HG02840 (cell line): ENCODE data around the gene NAA80.
"Not testable (repeated sequence)": the region's sequence is repeated elsewhere in the genome, so short reads cannot be mapped to it uniquely, and the experiment has no call there.

Experiments
- ATAC-seq: cut with Tn5 transposase; IDR thresholded peaks from one replicate; pipeline ENCODE4 v1.9.1; 2021; ENCODE audit warnings: mild to moderate bottlenecking, moderate library complexity, moderate number of reproducible peaks; ENCODE audit not compliant: unreplicated experiment, low FRiP score

Gene NAA80

GRCh38 chr3:50293079-50293801 is 6.0 kb downstream of the NAA80 start:
- no peak for ATAC-seq

DNA sequence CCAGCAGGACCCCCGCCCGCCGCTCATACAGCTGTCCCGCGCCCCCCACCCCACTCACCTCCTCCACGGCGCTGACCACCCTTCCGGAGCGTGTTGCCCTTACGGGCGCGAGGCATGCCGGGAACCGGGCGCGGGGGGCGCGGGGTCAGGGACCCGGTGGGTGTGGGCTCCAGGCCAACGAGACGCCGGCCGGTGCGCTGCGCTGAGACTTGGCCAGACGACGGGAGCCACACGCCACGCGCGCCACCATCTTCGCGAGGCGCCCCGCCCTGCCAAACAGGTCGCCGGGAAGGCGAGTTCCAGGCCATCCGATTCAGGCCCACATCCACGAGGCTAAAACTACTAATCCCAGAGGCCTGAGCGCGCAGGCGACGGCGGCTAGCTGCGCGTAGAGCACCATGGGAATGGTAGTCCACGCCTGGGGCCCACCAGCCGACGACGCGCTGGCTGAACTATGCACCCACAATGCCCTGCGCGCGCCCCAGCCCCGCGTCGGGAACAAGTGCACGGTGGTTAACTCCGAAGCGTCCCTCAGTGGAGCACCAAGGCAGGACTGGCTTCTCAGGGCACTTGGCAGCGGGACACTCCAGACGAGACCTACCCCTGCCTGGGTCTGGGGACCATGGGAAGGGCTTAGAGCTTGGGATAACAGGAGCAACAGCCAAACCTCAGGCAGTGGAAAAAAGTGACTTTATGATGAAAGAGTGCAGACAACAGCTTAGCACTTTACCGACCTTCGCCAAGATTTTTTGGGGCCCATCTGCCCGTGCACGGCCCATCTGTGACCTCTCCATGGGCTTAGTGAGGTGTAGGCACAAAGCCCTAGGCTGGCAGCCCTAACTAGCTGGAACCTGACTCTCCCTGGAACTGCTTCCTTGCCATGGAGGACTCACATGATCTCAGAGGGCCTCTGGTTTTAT is 6.8 kb downstream of the NAA80 start, which contains the start of gene IFRD2:
IFRD2 (minus strand) TSS at position 271 of the 920 bp plus-strand sequence; CDS start at position 116, 155 bp downstream.
- peak; percentile 89 for ATAC-seq

GRCh38 chr3:50290161-50290641 is 9.0 kb downstream of the NAA80 start:
- ATAC-seq: no peak

DNA sequence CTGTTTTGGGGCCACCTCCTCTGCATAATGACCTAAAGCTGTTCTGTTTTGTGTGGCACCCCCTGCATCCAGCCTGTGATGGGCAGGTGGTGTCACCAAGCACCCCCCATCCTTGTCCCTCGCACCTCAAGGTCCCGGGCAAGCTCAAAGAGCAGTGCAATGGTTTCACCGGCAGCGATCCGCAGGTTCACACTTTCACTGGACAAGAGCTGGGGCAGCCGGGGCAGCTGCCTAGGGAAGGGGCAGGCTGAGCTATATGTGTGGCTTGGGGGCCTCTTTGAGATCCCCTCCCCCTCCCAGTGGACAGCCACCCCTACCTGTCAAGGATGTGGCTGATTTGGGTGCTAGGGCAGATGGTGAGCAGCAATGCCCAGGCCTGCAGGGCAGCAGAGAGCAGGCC is 10.1 kb downstream of the NAA80 start:
- ATAC-seq: no peak

GRCh38 chr3:50288387-50289007 is 10.7 kb downstream of the NAA80 start:
- ATAC-seq: no peak

- no peak for ATAC-seq
These were observed 11.9 kb downstream of the NAA80 start for GRCh38 chr3:50287262-50287661.

- ATAC-seq: no peak
These were observed 12.6 kb downstream of the NAA80 start for GRCh38 chr3:50286322-50287227.

DNA sequence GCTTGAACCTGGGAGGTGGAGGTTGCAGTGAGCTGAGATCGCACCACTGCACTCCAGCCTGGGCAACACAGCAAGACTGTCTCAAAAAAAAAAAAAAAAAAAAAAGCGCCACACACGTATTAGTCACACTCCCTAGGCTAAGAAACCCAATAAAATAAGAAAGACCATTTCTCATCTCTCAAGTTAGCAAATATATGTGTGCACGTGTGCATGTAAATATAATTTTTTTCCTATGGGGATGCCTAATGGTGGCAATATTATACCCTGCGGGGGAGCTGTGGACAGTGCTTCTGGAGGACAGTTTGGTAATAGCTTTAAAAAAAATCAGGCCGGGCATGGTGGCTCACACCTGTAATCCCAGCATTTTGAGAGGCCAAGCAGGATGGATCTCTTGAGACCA is 15.1 kb downstream of the NAA80 start:
- not testable (repeated sequence) for ATAC-seq

GRCh38 chr3:50279255-50280016 is 19.8 kb downstream of the NAA80 start:
- ATAC-seq: no peak

- no peak for ATAC-seq
These were observed 20.4 kb downstream of the NAA80 start, which contains the start of gene LSMEM2 for GRCh38 chr3:50278880-50279224. Gene LSMEM2 (plus strand): TSS chr3:50279087. CDS start chr3:50279114, 27 bp downstream.

DNA sequence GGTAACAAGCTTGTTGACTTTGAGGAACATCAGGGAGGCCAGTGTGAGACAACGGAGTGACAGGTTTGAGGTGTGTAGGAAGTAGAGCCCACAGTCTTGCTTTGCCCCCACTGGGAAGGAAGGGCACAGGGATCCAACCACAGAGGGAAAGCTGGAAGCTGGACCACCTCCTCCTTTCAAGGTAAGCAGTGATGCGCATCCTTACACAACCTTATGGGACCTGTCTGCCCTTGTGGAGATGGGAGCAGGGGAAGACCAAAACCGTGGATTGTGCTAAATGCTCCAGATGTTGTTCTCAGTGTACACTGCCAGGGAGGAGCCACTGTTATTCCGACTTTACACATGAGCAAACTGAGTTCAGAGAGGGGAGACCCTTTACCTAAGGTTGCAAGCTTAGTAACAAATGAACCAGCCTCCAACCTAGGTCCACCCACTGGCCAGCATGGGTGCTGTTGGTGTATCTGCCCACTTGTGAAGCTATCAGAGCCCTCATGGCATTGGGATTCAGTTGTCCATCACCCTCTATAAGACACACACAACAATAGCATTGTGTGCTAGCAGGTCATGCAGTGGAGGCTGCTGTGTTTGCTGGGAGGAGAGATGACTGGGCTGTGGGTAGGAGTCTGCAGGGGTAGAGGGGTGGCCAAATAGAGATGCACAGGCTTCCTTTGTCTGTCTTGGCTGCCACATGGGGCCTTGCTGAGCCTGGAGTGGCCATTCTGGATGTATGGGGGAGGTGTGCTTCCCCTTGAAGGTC is 20.9 kb downstream of the NAA80 start:
- no peak for ATAC-seq

DNA sequence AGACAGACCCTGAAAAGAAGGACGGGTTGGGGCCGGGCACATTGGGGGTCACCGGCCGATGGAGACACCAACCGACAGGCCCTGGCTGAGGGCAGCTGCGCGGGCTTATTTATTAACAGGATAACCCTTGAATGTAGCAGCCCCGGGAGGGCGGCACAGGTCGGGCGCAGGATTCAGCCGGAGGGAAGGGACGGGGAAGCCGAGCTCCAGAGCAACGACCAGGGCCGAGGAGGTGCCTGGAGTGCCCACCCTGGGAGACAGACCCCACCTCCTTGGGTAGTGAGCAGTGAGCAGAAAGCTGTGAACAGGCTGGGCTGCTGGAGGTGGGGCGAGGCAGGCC is 22.5 kb downstream of the NAA80 start:
- no peak for ATAC-seq

- ATAC-seq: no peak
These were observed 23.0 kb downstream of the NAA80 start for GRCh38 chr3:50275996-50276761.

- no peak for ATAC-seq
These were observed 23.8 kb downstream of the NAA80 start for GRCh38 chr3:50275141-50275995.

GRCh38 chr3:50274371-50275104 is 24.7 kb downstream of the NAA80 start:
- ATAC-seq: no peak

DNA sequence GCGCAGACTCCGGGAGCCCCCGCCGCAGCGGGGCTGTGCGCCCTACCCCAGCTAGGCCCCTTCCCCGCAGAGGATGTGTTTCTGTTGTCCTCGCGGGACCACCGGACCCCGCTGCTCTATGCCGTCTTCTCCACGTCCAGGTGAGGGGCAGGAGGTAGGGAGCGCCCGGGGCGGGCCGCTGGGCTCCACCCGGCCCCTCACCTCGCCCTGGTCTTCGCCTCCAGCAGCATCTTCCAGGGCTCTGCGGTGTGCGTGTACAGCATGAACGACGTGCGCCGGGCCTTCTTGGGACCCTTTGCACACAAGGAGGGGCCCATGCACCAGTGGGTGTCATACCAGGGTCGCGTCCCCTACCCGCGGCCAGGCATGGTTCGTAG is 25.5 kb downstream of the NAA80 start:
- no peak for ATAC-seq
